Neutrophil (primary cell): ENCODE data around the gene ATP11A.
"Not testable (repeated sequence)": the region's sequence is repeated elsewhere in the genome, so short reads cannot be mapped to it uniquely, and the experiment has no call there.

Source experiments
- H3K27ac ChIP-seq: fragments of 200-600 bp; sonication (generic); 2 replicates; pipeline ENCODE4 v1.5.1; 2016; ENCODE audit warnings: mild to moderate bottlenecking, moderate library complexity
- H3K27me3 ChIP-seq: fragments of 200-600 bp; sonication (generic); 2 replicates; pipeline ENCODE4 v1.6.0; 2016; ENCODE audit warnings: mild to moderate bottlenecking
- H3K36me3 ChIP-seq: fragments of 200-600 bp; sonication (generic); 2 replicates; pipeline ENCODE4 v1.5.1; 2017
- H3K4me1 ChIP-seq, 2 experiments: fragments of 200-600 bp in 1 of 2; sonication (generic) in 1 of 2; 1 replicate in 1 of 2; 2 replicates in 1 of 2; pipeline versions ENCODE4 v1.5.1 to v1.6.1; 2013 to 2016; ENCODE audit warnings: low read depth in 1 of 2, low read length in 1 of 2, mild to moderate bottlenecking in 1 of 2, moderate library complexity in 1 of 2; ENCODE audit not compliant: control insufficient read depth in 1 of 2, insufficient read depth in 1 of 2
- H3K4me3 ChIP-seq, 2 experiments: fragments of 200-600 bp in 1 of 2; sonication (generic) in 1 of 2; 1 replicate in 1 of 2; 2 replicates in 1 of 2; pipeline ENCODE4 v1.5.1; 2013 to 2016; ENCODE audit warnings: low read depth in 1 of 2, low read length in 1 of 2, mild to moderate bottlenecking in 1 of 2, moderate library complexity in 1 of 2
- H3K9me3 ChIP-seq: fragments of 200-600 bp; sonication (generic); 2 replicates; pipeline ENCODE4 v1.5.1; 2016
- TF ChIP-seq, protein P1 (sequence below): fragments of 200-600 bp; sonication (generic); IDR thresholded peaks from 2 replicates; pipeline ENCODE4 v1.5.1; 2016; ENCODE audit warnings: antibody characterized with exemption

ATP11A gene

DNA sequence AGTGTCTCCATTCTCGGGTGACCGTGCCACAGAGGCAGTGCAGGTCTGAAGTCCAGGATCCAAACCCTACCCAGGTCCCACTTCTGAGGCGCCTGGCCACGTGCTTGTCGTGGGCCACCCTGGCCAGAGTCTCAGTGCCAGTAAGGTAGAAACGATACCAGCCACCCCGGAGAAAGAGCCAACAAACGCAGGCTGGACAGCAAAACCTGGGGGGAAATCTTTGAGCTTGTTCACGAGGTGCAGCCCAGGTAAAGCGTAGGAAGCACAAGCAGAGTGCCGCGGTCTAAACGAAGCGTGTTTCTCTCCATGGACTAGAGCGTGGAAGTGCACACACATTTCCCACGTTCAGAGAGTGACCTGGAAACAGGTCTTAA is 95.6 kb downstream of the ATP11A start:
- Histone ChIP-seq H3K9me3 (no peaks in the 10 kb centered on the region), H3K4me1 (peaks cover 21 to 26% of the 10 kb centered on the region in 2 experiments), H3K27me3 (no peaks in the 10 kb centered on the region), H3K36me3 (peaks cover 52% of the 10 kb centered on the region), H3K4me3 (no peak overlapping the region), H3K27ac (no peak overlapping the region)
- TF ChIP-seq, protein P1, sequence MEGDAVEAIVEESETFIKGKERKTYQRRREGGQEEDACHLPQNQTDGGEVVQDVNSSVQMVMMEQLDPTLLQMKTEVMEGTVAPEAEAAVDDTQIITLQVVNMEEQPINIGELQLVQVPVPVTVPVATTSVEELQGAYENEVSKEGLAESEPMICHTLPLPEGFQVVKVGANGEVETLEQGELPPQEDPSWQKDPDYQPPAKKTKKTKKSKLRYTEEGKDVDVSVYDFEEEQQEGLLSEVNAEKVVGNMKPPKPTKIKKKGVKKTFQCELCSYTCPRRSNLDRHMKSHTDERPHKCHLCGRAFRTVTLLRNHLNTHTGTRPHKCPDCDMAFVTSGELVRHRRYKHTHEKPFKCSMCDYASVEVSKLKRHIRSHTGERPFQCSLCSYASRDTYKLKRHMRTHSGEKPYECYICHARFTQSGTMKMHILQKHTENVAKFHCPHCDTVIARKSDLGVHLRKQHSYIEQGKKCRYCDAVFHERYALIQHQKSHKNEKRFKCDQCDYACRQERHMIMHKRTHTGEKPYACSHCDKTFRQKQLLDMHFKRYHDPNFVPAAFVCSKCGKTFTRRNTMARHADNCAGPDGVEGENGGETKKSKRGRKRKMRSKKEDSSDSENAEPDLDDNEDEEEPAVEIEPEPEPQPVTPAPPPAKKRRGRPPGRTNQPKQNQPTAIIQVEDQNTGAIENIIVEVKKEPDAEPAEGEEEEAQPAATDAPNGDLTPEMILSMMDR = no peak

DNA sequence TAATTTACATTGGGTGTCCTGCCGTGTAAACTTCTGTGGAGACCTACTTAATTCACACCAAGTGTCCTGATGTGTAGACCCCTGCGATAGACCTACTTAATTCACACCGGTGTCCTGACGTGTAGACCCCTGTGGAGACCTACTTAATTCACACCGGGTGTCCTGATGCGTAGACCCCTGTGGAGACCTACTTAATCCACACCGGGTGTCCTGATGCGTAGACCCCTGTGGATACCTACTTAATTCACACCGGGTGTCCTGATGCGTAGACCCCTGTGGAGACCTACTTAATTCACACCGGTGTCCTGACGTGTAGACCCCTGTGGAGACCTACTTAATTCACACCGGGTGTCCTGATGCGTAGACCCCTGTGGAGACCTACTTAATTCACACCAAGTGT is 97.0 kb downstream of the ATP11A start:
- Histone ChIP-seq H3K36me3 (peaks cover 66% of the 10 kb centered on the region), H3K4me1 (peaks cover 21 to 24% of the 10 kb centered on the region in 2 experiments)
- H3K27ac ChIP-seq, H3K27me3 ChIP-seq, H3K4me3 ChIP-seq, H3K9me3 ChIP-seq: not testable (repeated sequence)

DNA sequence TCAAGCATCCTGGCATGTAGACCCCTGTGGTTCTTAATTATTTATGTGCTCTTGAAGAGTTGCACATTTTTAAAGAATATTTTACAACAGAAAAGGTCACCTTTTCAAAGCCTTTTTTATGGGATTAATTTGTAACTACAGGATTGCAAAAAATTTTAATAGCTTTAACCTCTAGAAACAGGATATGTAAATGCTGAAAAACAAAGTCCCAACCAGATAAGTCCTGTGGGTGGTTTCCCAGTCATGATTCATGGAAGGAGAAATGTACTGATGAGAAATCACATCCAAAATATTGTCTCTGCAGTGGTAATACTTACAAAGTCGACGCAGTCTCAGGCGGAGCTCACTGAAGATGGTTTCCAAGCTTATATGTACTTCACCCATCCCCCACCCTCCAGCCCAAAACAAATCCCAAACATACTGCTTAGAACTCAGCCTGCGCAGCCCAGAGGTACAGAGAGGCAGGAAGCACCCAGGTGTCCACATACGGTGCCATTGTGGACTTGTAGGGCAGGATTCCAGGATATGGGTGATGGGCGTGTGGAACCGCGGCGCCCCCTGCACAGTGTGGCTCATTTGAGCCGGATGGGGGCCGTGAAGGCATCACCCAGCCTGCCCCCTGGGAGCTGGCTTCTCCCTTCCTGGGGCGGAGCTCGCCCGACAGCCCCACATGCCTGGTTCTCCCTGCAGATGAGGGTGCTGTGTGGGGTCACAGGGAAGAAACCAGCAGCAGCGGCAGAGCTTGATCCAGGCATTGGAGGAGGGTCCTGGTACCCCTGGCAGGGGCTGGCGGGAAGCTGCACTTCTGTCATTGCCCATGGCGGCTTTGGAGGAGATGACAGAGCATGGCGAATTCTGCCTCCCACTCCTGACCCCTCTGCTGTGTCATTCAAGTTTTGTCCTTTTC is 101.2 kb downstream of the ATP11A start:
- Histone ChIP-seq H3K27ac (no peak overlapping the region), H3K4me3 (no peak overlapping the region), H3K9me3 (no peaks in the 10 kb centered on the region), H3K27me3 (no peaks in the 10 kb centered on the region), H3K4me1 (no peaks in the 10 kb centered on the region), H3K36me3 (peaks cover 66% of the 10 kb centered on the region)
- TF ChIP-seq, protein P1 = no peak

DNA sequence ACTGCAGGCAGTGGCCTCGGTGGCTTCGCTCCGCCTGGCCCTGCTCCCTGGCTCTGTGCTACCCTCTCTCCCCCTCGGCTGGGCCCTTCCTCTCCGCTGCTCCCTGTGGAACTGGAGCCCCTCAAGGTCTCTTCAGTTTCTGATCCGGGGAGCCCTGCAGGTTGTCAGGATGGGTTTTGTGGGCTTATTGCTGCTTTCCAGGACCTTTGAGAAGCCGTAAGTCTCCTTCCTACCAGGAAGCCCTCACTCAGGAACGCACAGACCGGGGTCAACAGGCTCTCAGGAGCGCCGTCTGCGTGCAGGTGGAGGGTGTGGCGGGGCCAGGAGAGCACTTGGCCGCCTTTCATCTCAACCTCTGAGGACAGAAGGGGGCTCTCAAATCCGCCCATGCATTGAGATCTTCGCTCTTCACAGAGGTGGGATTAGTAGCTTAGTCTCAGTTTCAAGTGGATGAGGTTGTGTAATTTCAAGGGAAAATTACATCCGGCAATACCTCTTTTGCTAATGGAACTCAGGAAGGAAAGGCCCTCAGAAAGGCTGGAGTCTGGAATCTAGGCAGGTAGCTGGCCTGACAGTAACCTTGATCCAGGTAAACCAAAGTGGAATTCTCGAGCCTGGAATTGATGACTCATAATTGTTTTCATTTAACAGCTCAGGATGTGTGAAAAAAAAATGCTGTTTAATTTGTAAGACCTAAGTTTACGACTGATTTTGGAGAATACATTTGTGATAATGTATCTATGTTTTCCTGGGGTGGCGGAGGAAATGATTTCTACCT is 102.0 kb downstream of the ATP11A start:
- Histone ChIP-seq H3K4me1 (no peaks in the 10 kb centered on the region), H3K36me3 (peaks cover 62% of the 10 kb centered on the region), H3K27me3 (no peaks in the 10 kb centered on the region), H3K4me3 (no peak overlapping the region), H3K9me3 (no peaks in the 10 kb centered on the region), H3K27ac (no peak overlapping the region)
- TF ChIP-seq, protein P1 = no peak

DNA sequence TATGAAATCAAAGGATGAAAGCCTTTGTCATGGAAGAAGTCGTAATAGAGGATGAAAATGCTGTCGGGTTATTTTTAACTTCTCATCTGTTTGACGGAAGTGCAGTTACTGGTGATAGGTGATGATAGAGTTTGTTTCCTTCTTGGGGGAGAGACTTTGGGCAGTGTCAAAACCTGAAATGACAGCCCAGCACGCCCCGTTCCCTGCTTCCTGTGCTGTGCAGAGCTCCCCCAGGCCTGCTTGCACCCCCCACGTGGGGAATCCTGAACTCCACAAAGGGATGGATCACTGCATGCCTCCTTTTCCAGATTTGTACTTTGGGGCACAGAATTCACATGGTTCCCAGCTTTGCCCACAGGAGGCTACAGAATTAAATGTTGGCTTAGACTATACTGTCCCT is 102.7 kb downstream of the ATP11A start:
- Histone ChIP-seq H3K27me3 (no peaks in the 10 kb centered on the region), H3K4me3 (no peak overlapping the region), H3K4me1 (no peaks in the 10 kb centered on the region), H3K9me3 (no peaks in the 10 kb centered on the region), H3K27ac (no peak overlapping the region), H3K36me3 (peaks cover 58% of the 10 kb centered on the region)
- TF ChIP-seq, protein P1 = no peak
